Rectal smooth muscle tissue (tissue), 1 donor: Measurements from ENCODE around the gene DUSP14.
"Not testable (repeated sequence)": the region's sequence is repeated elsewhere in the genome, so short reads cannot be mapped to it uniquely, and the experiment has no call there.

Experiments used
- H3K27ac ChIP-seq: one replicate; pipeline ENCODE4 v1.7.0; 2013; ENCODE audit warnings: low read depth, low read length, inconsistent platforms
- H3K27me3 ChIP-seq: one replicate; pipeline ENCODE4 v1.7.0; 2013; ENCODE audit warnings: low read length; ENCODE audit not compliant: control insufficient read depth, insufficient read depth
- H3K36me3 ChIP-seq: one replicate; pipeline ENCODE4 v1.7.0; 2013; ENCODE audit warnings: low read length; ENCODE audit not compliant: control insufficient read depth, insufficient read depth
- H3K4me1 ChIP-seq: one replicate; pipeline ENCODE4 v1.7.0; 2013; ENCODE audit warnings: low read length; ENCODE audit not compliant: control insufficient read depth, insufficient read depth
- H3K4me3 ChIP-seq: one replicate; pipeline ENCODE4 v1.7.0; 2013; ENCODE audit warnings: low read length
- H3K9ac ChIP-seq: one replicate; pipeline ENCODE4 v1.7.0; 2013; ENCODE audit warnings: low read length

DUSP14 gene, protein sequence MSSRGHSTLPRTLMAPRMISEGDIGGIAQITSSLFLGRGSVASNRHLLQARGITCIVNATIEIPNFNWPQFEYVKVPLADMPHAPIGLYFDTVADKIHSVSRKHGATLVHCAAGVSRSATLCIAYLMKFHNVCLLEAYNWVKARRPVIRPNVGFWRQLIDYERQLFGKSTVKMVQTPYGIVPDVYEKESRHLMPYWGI

DNA sequence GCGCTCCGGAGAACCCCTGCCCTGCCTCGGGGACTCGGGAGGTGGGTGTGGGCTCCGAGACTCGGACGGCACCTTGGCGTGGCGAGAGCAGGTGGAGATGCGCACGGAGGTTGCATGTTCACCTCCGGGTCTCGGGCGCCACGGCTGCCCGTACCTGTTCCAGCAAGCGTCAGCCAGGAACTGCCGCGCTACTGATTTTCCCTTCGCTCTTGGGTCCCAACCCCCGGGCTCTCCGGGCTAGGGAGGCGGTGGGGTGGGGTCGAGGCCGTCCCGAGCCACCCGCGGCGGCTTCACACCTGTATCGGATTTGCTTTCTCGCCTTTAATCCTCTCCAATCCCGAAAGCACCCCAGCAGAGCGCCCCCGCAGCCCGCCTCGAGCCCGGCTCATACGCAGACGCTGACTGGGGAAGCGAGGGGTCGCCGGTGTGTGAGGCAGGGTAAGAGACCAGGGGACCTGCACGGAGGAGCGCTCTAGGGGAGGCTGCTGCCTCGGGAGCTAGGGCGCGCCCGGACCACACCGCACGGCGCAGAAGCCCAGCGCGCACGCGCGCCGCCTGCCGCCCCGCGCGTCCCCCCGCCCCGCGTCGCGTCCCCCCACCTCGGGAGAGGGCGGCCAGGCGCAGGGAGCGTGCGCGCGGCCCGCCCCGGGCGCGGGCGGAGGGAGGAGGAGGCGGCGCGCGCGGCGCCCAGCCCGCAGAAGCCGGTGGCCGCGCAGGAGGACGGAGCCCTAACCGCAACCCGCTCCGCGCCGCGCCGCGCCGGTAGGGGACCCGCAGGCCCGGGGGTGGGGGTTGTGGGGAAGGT lies at the start of gene DUSP14:
DUSP14 (plus strand) TSS at position 695 of the 805 bp plus-strand sequence. CDS start 22,382 bp downstream, outside the sequence.
- H3K27ac ChIP-seq, result peak within 1 kb of the TSS; percentile 74
- peak within 1 kb of the TSS; percentile 59 for H3K9ac ChIP-seq
- H3K27me3 ChIP-seq, result no peaks in the 10 kb centered on the region
- no peaks in the 10 kb centered on the region for H3K36me3 ChIP-seq
- peaks cover 18% of the 10 kb centered on the region for H3K4me1 ChIP-seq
- H3K4me3 ChIP-seq, result peak within 1 kb of the TSS; percentile 93

DNA sequence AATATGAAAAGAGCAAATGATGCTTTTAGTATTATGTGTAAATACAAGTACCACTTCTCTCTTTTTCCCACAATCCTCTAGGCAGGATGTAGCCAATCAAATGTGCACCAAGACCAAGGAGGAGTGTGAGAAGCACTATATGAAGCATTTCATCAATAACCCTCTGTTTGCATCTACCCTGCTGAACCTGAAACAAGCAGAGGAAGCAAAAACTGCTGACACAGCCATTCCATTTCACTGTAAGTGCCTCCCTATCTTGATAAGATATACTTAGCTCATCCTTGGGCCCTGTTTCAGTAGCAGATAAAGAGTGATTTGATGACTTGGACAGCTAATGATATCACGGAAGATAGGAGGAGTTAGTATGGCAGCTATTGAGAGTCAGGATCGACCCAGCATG lies 49.3 kb upstream of the DUSP14 start:
- Histone ChIP-seq H3K4me3 (no peak overlapping the region), H3K27ac (no peak overlapping the region), H3K4me1 (no peaks in the 10 kb centered on the region), H3K27me3 (no peaks in the 10 kb centered on the region), H3K36me3 (peaks cover 15% of the 10 kb centered on the region), H3K9ac (no peak overlapping the region)

DNA sequence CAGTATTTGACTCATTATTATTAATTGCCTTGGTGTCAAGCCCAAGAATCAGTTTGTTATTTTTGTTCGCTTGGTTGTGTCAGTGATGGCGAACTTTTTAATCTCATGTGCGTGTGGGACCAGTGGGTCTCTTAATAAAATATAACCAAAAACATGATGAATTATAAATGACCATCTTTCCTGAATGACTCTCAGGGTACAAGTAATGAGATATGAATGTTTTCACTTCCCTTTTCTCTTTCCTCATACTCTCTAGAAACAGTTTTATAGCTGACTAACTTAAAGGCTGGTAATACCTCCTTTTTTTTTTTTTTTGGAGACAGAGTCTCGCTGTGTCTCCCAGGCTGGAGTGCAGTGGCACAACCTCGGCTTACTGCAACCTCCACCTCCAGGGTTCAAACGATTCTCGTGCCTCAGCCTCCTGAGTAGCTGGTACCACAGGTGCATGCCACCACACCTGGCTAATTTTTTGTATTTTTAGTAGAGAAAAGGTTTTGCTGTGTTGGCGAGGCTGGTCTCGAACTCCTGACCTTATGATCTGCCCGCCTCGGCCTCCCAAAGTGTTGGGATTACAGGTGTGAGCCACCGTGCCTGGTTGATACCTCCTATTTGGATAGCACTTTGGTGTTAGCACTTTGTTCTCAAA lies 48.2 kb upstream of the DUSP14 start:
- not testable (repeated sequence) for H3K9ac ChIP-seq, H3K27me3 ChIP-seq, H3K4me1 ChIP-seq, H3K27ac ChIP-seq, H3K4me3 ChIP-seq
- H3K36me3 ChIP-seq, result peaks cover 15% of the 10 kb centered on the region

DNA sequence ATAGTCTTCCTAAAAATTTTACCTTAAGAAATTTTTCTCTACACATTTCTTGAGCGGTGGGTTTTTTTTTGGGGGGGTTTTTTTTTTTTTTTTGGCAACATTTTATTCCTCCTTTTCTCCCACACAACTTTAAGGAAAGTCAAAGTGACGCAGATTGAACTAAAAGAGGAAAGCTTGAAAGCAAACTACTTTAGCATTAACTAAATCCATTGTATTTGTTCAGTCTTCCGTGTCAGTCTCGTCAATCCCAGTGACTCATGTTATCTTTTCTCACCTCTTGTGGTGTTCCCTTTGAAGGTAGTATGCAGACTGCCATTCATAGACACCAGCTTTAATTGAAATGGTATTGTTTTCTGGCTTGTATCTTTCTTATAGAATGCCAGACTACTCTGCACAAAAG lies 43.7 kb upstream of the DUSP14 start:
- Histone ChIP-seq H3K27ac (no peak overlapping the region), H3K4me1 (no peaks in the 10 kb centered on the region), H3K36me3 (peaks cover 12% of the 10 kb centered on the region), H3K27me3 (no peaks in the 10 kb centered on the region), H3K4me3 (no peak overlapping the region), H3K9ac (no peak overlapping the region)

DNA sequence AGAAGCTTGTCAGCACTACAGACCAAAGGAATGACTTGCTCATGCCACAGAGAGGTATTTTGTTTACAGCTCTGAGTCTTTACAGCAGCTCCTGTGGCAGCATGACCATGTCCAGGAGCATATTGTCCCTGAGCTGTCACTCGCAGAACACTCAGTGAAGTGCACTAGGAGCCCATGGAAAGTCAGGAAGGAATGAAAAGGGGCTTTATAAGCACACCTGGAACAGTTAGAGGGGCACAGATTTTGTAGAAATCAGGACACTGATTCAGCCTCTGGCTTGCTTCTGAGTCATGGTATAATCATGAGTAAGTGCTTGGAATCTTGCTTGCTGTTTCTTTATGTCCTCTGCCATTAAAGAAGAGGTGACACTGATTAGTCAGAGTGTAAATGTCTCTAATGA lies 42.0 kb upstream of the DUSP14 start:
- no peaks in the 10 kb centered on the region for H3K27me3 ChIP-seq
- no peaks in the 10 kb centered on the region for H3K4me1 ChIP-seq
- H3K27ac ChIP-seq, result no peak overlapping the region
- H3K36me3 ChIP-seq, result peaks cover 11% of the 10 kb centered on the region
- H3K4me3 ChIP-seq, result no peak overlapping the region
- H3K9ac ChIP-seq, result no peak overlapping the region

DNA sequence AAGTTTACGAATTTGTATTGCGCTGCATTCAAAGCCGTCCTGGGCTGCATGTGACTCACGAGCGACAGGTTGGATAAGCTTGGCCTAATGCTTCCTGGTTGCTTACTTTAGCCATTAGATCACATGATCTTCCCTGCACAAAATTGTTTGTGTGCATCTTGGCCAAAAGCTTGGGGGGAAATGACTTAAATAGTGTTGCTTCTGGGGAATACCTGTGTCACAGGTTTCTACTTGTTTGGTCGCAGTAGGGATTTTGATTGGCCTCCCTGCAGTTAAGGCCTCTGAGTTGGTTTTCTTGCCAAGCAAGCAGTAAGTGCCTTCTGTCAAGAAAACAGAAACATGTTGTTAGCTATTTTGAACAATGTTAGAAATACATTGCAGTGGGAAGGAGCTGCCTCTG lies 39.6 kb upstream of the DUSP14 start:
- no peak overlapping the region for H3K9ac ChIP-seq
- no peak overlapping the region for H3K27ac ChIP-seq
- no peaks in the 10 kb centered on the region for H3K4me1 ChIP-seq
- H3K36me3 ChIP-seq, result peaks cover 8% of the 10 kb centered on the region
- no peak overlapping the region for H3K4me3 ChIP-seq
- H3K27me3 ChIP-seq, result no peaks in the 10 kb centered on the region

DNA sequence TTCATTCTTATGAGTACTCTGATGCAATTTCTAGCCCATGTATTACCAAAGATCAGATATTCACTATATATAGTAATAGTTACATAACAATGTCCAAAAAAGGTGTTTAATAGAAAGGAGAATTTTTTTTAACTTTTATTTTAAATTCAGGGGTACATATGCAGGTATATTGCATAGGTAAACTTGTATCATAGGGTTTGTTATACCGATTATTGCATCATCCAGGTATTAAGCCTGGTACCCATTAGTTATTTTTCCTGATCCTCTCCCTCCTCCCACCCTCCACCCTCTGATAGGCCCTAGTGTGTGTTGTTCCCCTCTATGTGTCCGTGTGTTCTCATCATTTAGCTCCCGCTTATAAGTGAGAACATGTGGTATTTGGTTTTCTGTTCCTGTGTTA lies 31.9 kb upstream of the DUSP14 start:
- not testable (repeated sequence) for H3K27ac ChIP-seq, H3K4me1 ChIP-seq, H3K9ac ChIP-seq, H3K4me3 ChIP-seq, H3K27me3 ChIP-seq, H3K36me3 ChIP-seq

DNA sequence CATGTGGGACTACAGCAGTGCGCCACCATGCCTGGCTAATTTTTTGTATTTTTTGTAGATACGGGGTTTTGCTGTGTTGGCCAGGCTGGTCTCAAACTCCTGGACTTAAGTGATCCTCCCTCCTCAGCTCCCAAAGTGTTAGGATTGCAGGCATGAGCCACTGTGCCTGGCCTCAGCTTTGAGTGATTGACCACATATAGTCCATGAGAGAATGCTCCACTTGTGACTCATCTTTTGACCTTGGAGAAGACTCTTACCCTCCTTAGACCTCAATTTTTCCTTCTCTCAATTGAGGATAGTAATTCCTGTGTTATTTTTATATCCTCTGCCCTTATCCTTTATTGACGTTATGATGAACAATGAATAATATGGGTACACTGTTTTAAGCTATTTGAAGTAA lies 30.9 kb upstream of the DUSP14 start:
- H3K4me1 ChIP-seq, result no peaks in the 10 kb centered on the region
- no peak overlapping the region for H3K9ac ChIP-seq
- H3K36me3 ChIP-seq, result no peaks in the 10 kb centered on the region
- no peak overlapping the region for H3K4me3 ChIP-seq
- H3K27me3 ChIP-seq, result no peaks in the 10 kb centered on the region
- H3K27ac ChIP-seq, result no peak overlapping the region

DNA sequence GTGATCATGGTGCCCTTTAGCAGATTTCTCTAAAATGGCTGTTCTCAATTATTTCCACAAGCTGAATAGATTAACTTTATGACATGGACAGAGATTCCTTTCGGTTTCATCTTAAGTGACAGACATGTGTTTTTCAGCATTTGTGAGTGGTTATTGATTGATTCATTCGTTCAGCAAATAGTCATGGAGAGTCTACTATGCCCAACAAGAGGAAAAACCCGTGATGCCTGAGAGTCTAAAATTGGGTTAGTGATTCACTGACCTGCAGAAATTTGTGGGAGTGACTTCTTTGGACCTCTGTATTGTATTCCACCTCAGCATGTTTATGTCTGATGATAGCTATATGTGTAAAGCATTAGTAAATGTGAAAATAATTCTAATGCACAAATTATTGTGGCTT lies 28.0 kb upstream of the DUSP14 start:
- no peak overlapping the region for H3K4me3 ChIP-seq
- no peaks in the 10 kb centered on the region for H3K4me1 ChIP-seq
- no peaks in the 10 kb centered on the region for H3K27me3 ChIP-seq
- peaks cover 6% of the 10 kb centered on the region for H3K36me3 ChIP-seq
- no peak overlapping the region for H3K9ac ChIP-seq
- no peak overlapping the region for H3K27ac ChIP-seq

DNA sequence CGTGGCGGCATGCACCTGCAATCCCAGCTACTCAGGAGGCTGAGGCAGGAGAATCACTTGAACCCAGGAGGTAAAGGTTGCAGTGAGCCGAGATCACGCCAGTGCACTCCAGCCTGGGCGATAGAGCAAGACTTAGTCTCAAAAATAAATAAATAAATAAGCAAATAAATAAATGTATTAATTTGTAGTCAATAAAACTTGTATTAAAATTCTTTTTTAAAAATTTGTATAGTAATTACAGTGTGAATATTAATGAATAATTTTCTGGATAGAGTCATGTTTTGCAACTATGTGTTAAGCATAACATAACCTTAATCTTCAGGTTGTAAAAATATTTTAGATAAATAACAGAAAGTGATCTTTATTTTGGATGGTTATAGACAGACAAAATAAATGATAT lies 27.2 kb upstream of the DUSP14 start:
- no peaks in the 10 kb centered on the region for H3K27me3 ChIP-seq
- no peaks in the 10 kb centered on the region for H3K4me1 ChIP-seq
- H3K9ac ChIP-seq, result no peak overlapping the region
- H3K36me3 ChIP-seq, result peaks cover 6% of the 10 kb centered on the region
- H3K4me3 ChIP-seq, result no peak overlapping the region
- H3K27ac ChIP-seq, result no peak overlapping the region

DNA sequence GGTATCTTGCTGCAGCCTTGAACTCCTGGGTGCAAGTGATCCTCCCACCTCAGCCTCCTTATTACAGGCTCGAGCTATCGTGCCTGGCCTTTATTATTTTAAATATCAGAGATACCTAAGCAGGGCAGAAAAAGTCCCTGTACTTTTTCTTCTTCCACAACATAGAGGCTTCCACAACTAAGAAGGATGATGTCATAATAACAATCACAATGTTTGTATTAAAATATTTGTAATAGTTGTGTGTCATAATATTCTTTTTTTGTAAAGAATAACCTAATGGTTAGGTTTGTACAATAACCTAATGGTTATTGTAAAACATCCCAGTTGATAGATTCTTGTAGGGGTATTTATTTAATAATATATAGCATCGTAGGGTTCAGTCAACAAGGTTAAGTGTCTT lies 26.7 kb upstream of the DUSP14 start:
- H3K27me3 ChIP-seq, result no peaks in the 10 kb centered on the region
- H3K36me3 ChIP-seq, result peaks cover 6% of the 10 kb centered on the region
- no peaks in the 10 kb centered on the region for H3K4me1 ChIP-seq

DNA sequence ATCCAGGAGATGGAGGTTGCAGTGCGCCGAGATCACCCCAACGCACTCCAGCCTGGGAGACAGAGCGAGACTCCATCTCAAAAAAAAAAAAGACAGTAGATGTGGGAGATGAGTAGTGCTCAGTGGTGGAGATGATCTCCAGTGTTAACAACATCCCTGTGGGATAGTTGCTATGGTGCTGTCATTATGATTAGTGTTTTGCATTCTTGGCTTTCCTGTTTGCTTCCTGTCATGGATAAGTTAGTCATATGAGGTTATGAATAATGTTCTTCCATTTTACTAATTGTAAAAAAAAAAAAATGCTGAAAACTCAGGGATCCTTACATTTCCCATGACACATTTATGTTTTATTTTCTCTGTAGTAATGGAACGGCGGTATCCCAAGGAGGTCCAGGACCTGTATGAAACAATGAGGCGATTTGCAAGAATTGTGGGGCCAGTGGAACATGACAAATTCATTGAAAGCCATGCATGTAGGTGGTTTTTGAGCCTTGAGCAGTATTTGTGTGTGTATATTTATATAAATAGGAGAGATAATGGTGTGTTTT lies 24.5 kb upstream of the DUSP14 start:
- H3K9ac ChIP-seq, result no peak overlapping the region
- H3K27ac ChIP-seq, result no peak overlapping the region
- no peaks in the 10 kb centered on the region for H3K27me3 ChIP-seq
- H3K4me1 ChIP-seq, result no peaks in the 10 kb centered on the region
- H3K36me3 ChIP-seq, result peaks cover 6% of the 10 kb centered on the region
- H3K4me3 ChIP-seq, result no peak overlapping the region

More for the DNA sequence above, 26.7 kb upstream of the DUSP14 start:
- H3K9ac ChIP-seq, result no peak overlapping the region
- no peak overlapping the region for H3K27ac ChIP-seq
- H3K4me3 ChIP-seq, result no peak overlapping the region
